ENCODE results near the gene BTBD2. TPM values are rescaled to one million over a fixed set of nuclear protein-coding genes. Genes with fewer than 3 reads are reported as not detected.
A peak's percentile ranks its signal among the peaks of the same experiment; 100 is the strongest.

Gene BTBD2
- total RNA-seq, 1 experiment from 2014 or later, result 81.0 TPM

DNA sequence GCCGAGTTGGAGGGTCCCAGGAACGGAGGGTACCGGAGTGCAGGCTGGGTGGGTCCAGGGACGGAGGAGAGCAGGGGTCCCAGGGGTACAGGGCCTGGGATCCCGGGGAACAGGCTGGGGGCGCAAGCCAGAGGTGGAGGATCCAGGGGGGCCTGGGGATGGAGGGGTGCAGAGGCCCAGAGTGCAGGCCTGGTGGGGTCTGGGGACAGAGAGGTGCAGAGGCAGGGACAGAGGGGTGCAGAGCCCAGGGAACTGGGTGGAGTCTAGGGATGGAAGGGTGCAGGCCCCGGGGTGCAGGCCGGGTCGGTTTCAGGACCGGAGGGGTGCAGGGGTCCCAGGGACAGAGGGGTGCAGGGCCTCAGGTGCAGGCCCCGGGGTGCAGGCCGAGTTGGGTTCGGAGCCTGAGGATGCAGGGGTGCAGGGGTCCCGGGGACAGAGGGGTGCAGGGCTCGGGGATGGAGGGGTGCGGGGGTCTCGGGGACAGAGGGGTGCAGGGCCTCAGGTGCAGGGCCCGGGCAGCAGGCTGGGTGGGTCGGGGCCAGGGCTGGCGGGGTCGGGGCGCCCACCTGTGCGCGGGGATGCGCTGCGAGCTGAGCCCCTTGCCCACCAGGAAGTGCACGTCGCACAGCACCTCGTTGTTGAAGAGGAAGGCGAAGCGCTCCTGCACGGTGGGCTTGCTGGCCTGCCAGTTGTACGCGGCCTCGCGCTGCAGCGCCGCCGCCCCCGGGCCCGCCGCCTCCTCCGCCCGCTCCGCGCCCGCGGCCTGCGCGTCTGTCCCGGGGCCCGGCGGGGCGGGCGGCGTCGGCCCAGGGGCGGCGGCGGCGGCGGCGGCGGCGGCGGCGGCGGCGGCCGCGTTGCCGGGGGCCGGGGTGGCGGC lies 545 bp downstream of the BTBD2 start:
- TF ChIP-seq CTCF (conservative IDR thresholded peaks at IDR 0.05), result no peak
- TF ChIP-seq EZH2 (IDR thresholded peaks at IDR 0.05; ENCODE audit: low read depth), result no peak
- ChIA-PET POLR2A (ENCODE audit: unreplicated experiment) (no interaction called here), CTCF (no interaction called here)

DNA sequence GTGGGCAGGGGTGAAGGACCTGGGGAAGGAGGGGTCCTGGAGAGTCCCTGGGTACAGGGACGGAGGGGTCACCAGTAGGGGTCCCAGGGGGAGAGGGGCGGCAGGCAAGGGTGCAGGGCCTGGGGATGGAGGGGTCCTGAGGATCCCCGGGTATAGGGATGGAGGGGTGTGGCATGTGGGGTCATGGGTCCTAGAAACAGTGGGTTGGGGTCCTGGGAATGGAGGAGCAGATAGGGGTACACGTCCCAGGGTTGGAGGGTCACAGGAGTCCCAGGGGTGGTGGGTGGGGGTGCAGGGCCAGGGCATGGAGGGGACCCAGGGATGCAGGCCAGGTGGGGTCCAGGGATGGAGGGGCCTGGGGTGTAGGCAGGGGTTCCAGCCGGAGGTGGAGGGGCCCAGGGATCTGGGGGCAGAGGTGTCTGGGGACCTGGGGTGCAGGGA lies 1.4 kb downstream of the BTBD2 start:
- BruUV-seq (replicated peaks), result no TSS peak
- ChIA-PET CTCF (no interaction called here), POLR2A (ENCODE audit: unreplicated experiment) (no interaction called here)
- peaks cover 15% of the 10 kb centered on the region for H3K79me2 ChIP-seq (ENCODE audit: low read depth)
- H3K9me2 ChIP-seq (ENCODE audit: insufficient read depth), result no peaks in the 10 kb centered on the region
- H2AFZ ChIP-seq, result no peak overlapping the region
- H3K9me3 ChIP-seq (ENCODE audit: insufficient read depth, low read depth), result no peaks in the 10 kb centered on the region
- intact Hi-C loops (cut with micrococcal nuclease; ENCODE audit: unreplicated experiment), result loop anchor here (10.0 kb wide), 1 partner anchor 141 kb away; the partner anchor contains the start of gene AP3D1
- DNase-seq, result no peak
- peak overlapping the region; percentile 71 for H3K4me2 ChIP-seq
- no peak for TF ChIP-seq CTCF (conservative IDR thresholded peaks at IDR 0.05)
- TF ChIP-seq EZH2 (IDR thresholded peaks at IDR 0.05; ENCODE audit: low read depth), result no peak
- no peaks in the 10 kb centered on the region for H3K27me3 ChIP-seq (ENCODE audit: insufficient read depth, low read depth)
- no peak overlapping the region for H3K4me3 ChIP-seq
- H3K4me1 ChIP-seq (replicated peaks; ENCODE audit: insufficient read depth), result no peaks in the 10 kb centered on the region; the same call in 1 of the 2 replicates
- no peaks in the 10 kb centered on the region for H3F3A ChIP-seq (ENCODE audit: insufficient read depth, low read depth)
- H3K27ac ChIP-seq, result no peak overlapping the region
- no peaks in the 10 kb centered on the region for H4K20me1 ChIP-seq (ENCODE audit: insufficient read depth)
- H3K36me3 ChIP-seq (ENCODE audit: low read depth), result no peaks in the 10 kb centered on the region

More for the DNA sequence above, 545 bp downstream of the BTBD2 start:
- H3K4me1 ChIP-seq (replicated peaks; ENCODE audit: insufficient read depth), result no peaks in the 10 kb centered on the region; the same call in 1 of the 2 replicates
- H3F3A ChIP-seq (ENCODE audit: insufficient read depth, low read depth), result no peaks in the 10 kb centered on the region
- H2AFZ ChIP-seq, result no peak overlapping the region
- H3K36me3 ChIP-seq (ENCODE audit: low read depth), result no peaks in the 10 kb centered on the region
- BruUV-seq (replicated peaks), result no TSS peak
- H3K27me3 ChIP-seq (ENCODE audit: insufficient read depth, low read depth), result no peaks in the 10 kb centered on the region
- H3K9me3 ChIP-seq (ENCODE audit: insufficient read depth, low read depth), result no peaks in the 10 kb centered on the region
- H3K4me2 ChIP-seq, result peak overlapping the region; percentile 71
- no peaks in the 10 kb centered on the region for H3K9me2 ChIP-seq (ENCODE audit: insufficient read depth)
- H3K79me2 ChIP-seq (ENCODE audit: low read depth), result peaks cover 15% of the 10 kb centered on the region
- intact Hi-C loops (cut with micrococcal nuclease; ENCODE audit: unreplicated experiment), result loop anchor here (10.0 kb wide), 1 partner anchor 140 kb away; the partner anchor contains the start of gene AP3D1
- no peaks in the 10 kb centered on the region for H4K20me1 ChIP-seq (ENCODE audit: insufficient read depth)
- DNase-seq, result no peak
- no peak overlapping the region for H3K27ac ChIP-seq
- peak overlapping the region; percentile 54 for H3K4me3 ChIP-seq

- POLR2A ChIA-PET (ENCODE audit: unreplicated experiment), result no interaction called here
These were observed 1.9 kb downstream of the BTBD2 start for GRCh38 chr19:2013683-2013961.

More at GRCh38 chr19:2013683-2013961, 1.9 kb downstream of the BTBD2 start:
- DNase-seq, result no peak
- CTCF ChIA-PET, result no interaction called here
- Histone ChIP-seq H2AFZ (no peak overlapping the region), H4K20me1 (ENCODE audit: insufficient read depth) (no peaks in the 10 kb centered on the region), H3K27me3 (ENCODE audit: insufficient read depth, low read depth) (no peaks in the 10 kb centered on the region), H3K4me1 (replicated peaks; ENCODE audit: insufficient read depth) (no peaks in the 10 kb centered on the region; the same call in 1 of the 2 replicates), H3K9me3 (ENCODE audit: insufficient read depth, low read depth) (no peaks in the 10 kb centered on the region), H3K9me2 (ENCODE audit: insufficient read depth) (no peaks in the 10 kb centered on the region), H3K4me2 (no peak overlapping the region), H3K36me3 (ENCODE audit: low read depth) (no peaks in the 10 kb centered on the region), H3K4me3 (no peak overlapping the region), H3F3A (ENCODE audit: insufficient read depth, low read depth) (no peaks in the 10 kb centered on the region), H3K79me2 (ENCODE audit: low read depth) (peaks cover 15% of the 10 kb centered on the region), H3K27ac (no peak overlapping the region)
- no peak for TF ChIP-seq EZH2 (IDR thresholded peaks at IDR 0.05; ENCODE audit: low read depth)
- TF ChIP-seq CTCF (conservative IDR thresholded peaks at IDR 0.05), result no peak
- intact Hi-C loops (cut with micrococcal nuclease; ENCODE audit: unreplicated experiment), result loop anchor here (10.0 kb wide), 1 partner anchor 141 kb away; the partner anchor contains the start of gene AP3D1
- BruUV-seq (replicated peaks), result no TSS peak
